ACC112 (cell line): Measurements from ENCODE around the gene GGTLC1.
"Not testable (repeated sequence)": the region's sequence is repeated elsewhere in the genome, so short reads cannot be mapped to it uniquely, and the experiment has no call there.

ENCODE experiments used
- H2AFZ ChIP-seq: fragments of 200-600 bp; sonication (generic); one replicate; pipeline ENCODE4 v1.6.0; 2017; ENCODE audit warnings: antibody characterized with exemption, low read length; ENCODE audit not compliant: unreplicated experiment
- H3K27ac ChIP-seq: fragments of 200-600 bp; sonication (generic); 2 replicates; pipeline ENCODE4 v1.5.1; 2014; ENCODE audit warnings: low read depth, mild to moderate bottlenecking, antibody characterized with exemption, low read length, moderate library complexity
- H3K27me3 ChIP-seq: fragments of 200-600 bp; sonication (generic); 2 replicates; pipeline ENCODE4 v1.6.1; 2014; ENCODE audit warnings: mild to moderate bottlenecking, antibody characterized with exemption, low read length, moderate library complexity, mixed read lengths; ENCODE audit not compliant: insufficient read depth
- H3K36me3 ChIP-seq: fragments of 200-600 bp; sonication (generic); 2 replicates; pipeline ENCODE4 v1.6.1; 2016; ENCODE audit warnings: mild to moderate bottlenecking, antibody characterized with exemption, low read length, moderate library complexity, mixed read lengths; ENCODE audit not compliant: insufficient read depth
- H3K4me1 ChIP-seq: fragments of 200-600 bp; sonication (generic); one replicate; pipeline ENCODE4 v1.6.1; 2016; ENCODE audit warnings: low read length, mixed read lengths; ENCODE audit not compliant: insufficient read depth, unreplicated experiment, control insufficient read depth
- H3K4me3 ChIP-seq: fragments of 200-600 bp; sonication (generic); 2 replicates; pipeline ENCODE4 v1.5.1; 2014; ENCODE audit warnings: mild to moderate bottlenecking, low read depth, low read length
- H3K79me2 ChIP-seq: fragments of 200-600 bp; sonication (generic); one replicate; pipeline ENCODE4 v1.6.0; 2016; ENCODE audit warnings: low read length; ENCODE audit not compliant: control insufficient read depth, unreplicated experiment, insufficient read depth

Gene GGTLC1

DNA sequence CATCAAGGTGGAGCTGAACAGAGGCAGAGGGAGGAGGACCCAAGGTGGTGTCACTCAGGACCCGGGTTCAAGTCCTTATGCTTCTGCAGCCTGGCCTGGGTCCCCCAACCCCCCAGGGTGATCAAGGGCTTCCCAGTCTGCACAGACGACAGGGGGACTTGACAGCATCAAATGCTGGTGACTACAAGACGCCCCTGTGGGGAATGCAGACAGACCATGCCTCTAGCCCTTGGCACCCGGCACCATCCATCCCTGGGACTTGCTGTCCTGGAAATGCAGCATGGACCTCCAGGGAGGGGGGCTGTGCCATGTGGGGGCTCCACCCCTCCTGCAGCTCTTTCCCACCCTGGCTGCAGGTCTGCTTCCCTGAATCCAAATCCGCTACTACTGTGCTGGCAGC, 7.1 kb downstream of the GGTLC1 start:
- not testable (repeated sequence) for H3K79me2 ChIP-seq, H3K4me1 ChIP-seq, H3K27ac ChIP-seq, H3K27me3 ChIP-seq, H2AFZ ChIP-seq, H3K4me3 ChIP-seq, H3K36me3 ChIP-seq

- not testable (repeated sequence) for H3K36me3 ChIP-seq, H2AFZ ChIP-seq
Measured at GRCh38 chr20:23981014-23981413, 7.6 kb downstream of the GGTLC1 start.

DNA sequence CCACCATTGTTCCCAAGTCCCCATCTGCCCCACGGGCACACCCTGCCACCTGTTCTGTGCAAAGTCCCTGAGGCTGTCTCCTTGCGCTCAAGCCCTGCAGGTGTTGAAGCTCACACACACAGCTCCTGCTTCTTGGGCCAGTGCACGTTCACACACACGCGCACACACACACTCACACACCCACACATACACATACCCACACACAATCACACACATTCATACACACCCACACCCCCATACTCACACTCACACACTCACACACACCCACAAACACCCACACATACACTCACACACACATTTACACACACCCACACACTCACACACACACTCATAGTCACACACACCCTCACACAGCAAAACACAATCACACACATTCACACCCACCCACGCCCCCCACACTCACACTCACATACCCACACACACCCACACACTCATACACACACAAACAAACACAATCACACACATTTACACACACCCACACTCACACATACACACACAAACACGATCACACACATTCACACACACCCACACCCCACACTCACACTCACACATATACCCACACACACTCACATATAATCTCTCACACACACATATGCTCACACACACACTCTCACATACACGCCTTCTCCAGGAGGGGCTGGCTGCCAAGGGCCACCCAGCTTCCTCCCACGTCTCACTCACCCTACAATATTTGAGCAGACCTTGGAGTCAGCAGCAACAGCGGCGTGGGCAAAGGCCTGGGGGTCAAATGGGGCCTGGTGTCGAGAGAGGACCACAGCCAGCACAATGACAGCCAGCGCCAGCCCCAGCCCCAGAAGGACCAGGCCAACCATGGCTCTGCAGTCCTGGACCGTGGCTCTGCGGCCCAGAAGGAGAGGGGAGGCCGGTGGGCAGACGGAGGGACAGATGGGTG, 8.4 kb downstream of the GGTLC1 start:
- not testable (repeated sequence) for H3K4me3 ChIP-seq, H3K36me3 ChIP-seq, H3K4me1 ChIP-seq, H2AFZ ChIP-seq, H3K27me3 ChIP-seq, H3K79me2 ChIP-seq, H3K27ac ChIP-seq

More at GRCh38 chr20:23981014-23981413, 7.6 kb downstream of the GGTLC1 start:
- not testable (repeated sequence) for H3K4me3 ChIP-seq, H3K27me3 ChIP-seq, H3K27ac ChIP-seq, H3K79me2 ChIP-seq, H3K4me1 ChIP-seq

- H3K4me1 ChIP-seq, H2AFZ ChIP-seq, H3K79me2 ChIP-seq, H3K36me3 ChIP-seq, H3K4me3 ChIP-seq, H3K27me3 ChIP-seq, H3K27ac ChIP-seq: not testable (repeated sequence)
Measured at GRCh38 chr20:23979380-23979779, 9.2 kb downstream of the GGTLC1 start.

- not testable (repeated sequence) for H3K27ac ChIP-seq, H3K79me2 ChIP-seq, H3K36me3 ChIP-seq, H3K4me3 ChIP-seq, H3K27me3 ChIP-seq, H3K4me1 ChIP-seq, H2AFZ ChIP-seq
Measured at GRCh38 chr20:23978457-23978856, 10.1 kb downstream of the GGTLC1 start.

DNA sequence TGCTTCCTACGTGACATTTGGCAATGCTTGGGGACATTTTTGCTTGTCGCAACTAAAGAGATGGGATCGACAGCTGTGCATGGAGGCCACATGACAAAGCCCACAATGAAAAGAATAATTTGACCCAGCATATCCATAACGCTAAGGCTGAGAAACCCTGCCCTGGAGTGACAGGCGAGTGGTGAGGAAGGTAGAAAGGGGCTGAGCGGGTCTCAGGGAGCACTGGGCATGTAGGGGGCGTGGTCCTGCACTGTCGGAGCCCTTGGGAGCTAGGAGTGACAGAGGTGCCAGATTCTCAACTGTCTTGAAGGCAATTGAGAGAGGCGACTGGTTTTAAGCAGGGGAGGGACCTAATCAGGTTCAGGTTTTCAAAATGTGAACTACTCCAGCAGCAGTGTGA, 13.6 kb downstream of the GGTLC1 start:
- Histone ChIP-seq H3K36me3 (no peaks in the 10 kb centered on the region), H3K4me3 (no peak overlapping the region), H3K27me3 (peaks cover 44% of the 10 kb centered on the region), H2AFZ (no peak overlapping the region), H3K27ac (no peak overlapping the region), H3K79me2 (no peaks in the 10 kb centered on the region), H3K4me1 (no peaks in the 10 kb centered on the region)

- no peak overlapping the region for H3K27ac ChIP-seq
- H3K27me3 ChIP-seq = peaks cover 45% of the 10 kb centered on the region
- no peaks in the 10 kb centered on the region for H3K4me1 ChIP-seq
- no peak overlapping the region for H3K4me3 ChIP-seq
- H2AFZ ChIP-seq = no peak overlapping the region
- H3K79me2 ChIP-seq = no peaks in the 10 kb centered on the region
- H3K36me3 ChIP-seq = no peaks in the 10 kb centered on the region
Measured at GRCh38 chr20:23971310-23971709, 17.3 kb downstream of the GGTLC1 start.

DNA sequence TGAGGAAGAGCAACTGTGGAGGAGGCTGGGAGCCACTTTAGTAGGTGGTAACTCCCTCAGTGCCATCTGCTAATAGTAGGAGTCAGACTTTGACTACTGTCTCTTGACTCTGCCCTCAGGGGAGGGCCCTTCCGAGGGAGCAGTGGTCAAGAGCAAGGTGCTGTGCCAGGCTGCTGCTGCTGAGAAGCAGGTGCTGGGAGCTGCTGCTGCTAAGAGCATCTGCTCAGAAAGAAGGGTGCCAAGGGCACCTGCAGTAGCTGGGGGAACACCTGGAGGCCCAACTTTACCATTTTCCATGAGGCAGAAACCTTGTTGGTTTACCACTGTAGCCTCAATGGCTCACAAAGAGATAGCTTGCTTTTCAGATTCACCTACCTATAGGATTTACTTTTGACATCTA, 18.5 kb downstream of the GGTLC1 start:
- Histone ChIP-seq H3K4me3 (no peak overlapping the region), H3K4me1 (no peaks in the 10 kb centered on the region), H3K27ac (no peak overlapping the region), H3K36me3 (no peaks in the 10 kb centered on the region), H3K79me2 (no peaks in the 10 kb centered on the region), H2AFZ (no peak overlapping the region), H3K27me3 (peaks cover 45% of the 10 kb centered on the region)

DNA sequence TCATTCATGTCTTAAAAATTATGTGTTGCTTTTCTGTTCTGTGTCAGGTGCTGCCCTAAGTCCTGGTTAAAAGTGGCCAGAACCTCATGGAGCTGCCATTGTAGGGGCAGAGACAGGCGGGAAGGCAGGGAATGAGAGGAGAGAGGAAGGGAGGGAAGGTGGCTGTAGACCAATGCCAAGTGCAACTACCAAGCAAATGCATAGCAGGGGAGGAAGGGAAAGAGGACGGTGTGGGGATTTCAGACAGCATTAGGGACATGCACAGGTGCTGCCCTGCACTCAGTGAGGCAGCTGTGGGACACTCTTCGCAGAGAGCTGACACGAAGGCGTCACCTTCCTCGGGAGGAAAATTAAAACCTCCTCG, 21.0 kb downstream of the GGTLC1 start:
- H3K4me1 ChIP-seq = no peaks in the 10 kb centered on the region
- no peak overlapping the region for H3K4me3 ChIP-seq
- H3K27ac ChIP-seq = no peak overlapping the region
- H3K36me3 ChIP-seq = no peaks in the 10 kb centered on the region
- peaks cover 27% of the 10 kb centered on the region for H3K27me3 ChIP-seq
- H3K79me2 ChIP-seq = no peaks in the 10 kb centered on the region
- no peak overlapping the region for H2AFZ ChIP-seq

DNA sequence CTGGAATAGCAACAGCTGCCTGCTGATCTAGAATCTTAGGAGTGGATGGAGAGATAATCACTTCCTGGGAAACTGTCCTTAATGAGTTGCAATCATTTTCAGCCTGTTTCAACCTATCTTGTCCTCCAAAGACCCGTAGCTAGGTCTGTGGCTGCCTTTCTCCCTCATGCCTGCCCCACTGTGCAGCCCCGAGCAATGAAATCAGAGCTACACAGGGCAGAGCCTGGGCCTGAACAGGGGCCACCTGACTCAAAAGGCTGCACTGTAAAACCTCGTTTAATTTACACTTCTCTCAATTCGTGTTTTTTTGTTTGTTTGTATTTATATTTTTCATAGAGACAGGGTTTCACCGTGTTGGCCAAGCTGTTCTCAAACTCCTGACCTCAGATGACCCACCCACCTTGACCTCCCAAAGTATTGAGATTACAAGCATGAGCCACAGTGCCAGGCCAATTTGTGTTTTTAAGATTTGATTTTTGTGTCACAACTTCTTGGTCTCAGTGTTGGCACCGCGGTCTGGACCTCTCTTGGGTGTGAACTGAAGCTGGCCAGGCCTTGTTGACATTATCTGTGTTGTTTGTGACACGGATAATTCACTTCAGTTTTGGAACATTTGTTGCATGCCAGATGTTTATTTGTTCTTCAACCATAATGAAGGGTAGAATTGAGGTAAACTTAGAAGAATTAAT, 21.5 kb downstream of the GGTLC1 start:
- Histone ChIP-seq H3K4me1 (no peaks in the 10 kb centered on the region), H3K79me2 (no peaks in the 10 kb centered on the region), H3K27ac (no peak overlapping the region), H3K4me3 (no peak overlapping the region), H3K36me3 (no peaks in the 10 kb centered on the region), H3K27me3 (peaks cover 21% of the 10 kb centered on the region), H2AFZ (no peak overlapping the region)

- H2AFZ ChIP-seq = no peak overlapping the region
- no peak overlapping the region for H3K4me3 ChIP-seq
- no peak overlapping the region for H3K27ac ChIP-seq
- H3K79me2 ChIP-seq = no peaks in the 10 kb centered on the region
- H3K4me1 ChIP-seq = no peaks in the 10 kb centered on the region
- peaks cover 14% of the 10 kb centered on the region for H3K27me3 ChIP-seq
- no peaks in the 10 kb centered on the region for H3K36me3 ChIP-seq
Measured at GRCh38 chr20:23966298-23966697, 22.3 kb downstream of the GGTLC1 start.
